HepG2 (cell line): ENCODE data around the gene TNFRSF11A. TPM values are rescaled to one million over a fixed set of nuclear protein-coding genes. Genes with fewer than 3 reads are reported as not detected.

Source experiments
- ATAC-seq: fragments of 200-7000 bp; cut with Tn5 transposase; 3 replicates; pipeline ENCODE4 v1.9.1; 2020; ENCODE audit warnings: mild to moderate bottlenecking, moderate library complexity
- BruUV-seq: library from RNA; stranded (reverse); fragments of 400-500 nt; replicated peaks from 2 replicates; lab custom pipeline; 2021; lab: Mats Ljungman, UMichigan
- CTCF ChIA-PET: fragments of 300-600 bp; formaldehyde crosslinking; extraction: SDS; loops from one replicate; lab custom pipeline; 2021; ENCODE audit warnings: low total read pairs, inconsistent platforms, low intra/inter-chr PET ratio; lab: Yijun Ruan, JAX
- POLR2A ChIA-PET: fragments of 350-600 bp; sonication (Branson Sonifier 250); formaldehyde crosslinking; loops from one replicate; lab custom pipeline; 2020; ENCODE audit warnings: antibody characterized with exemption, inconsistent platforms; lab: Yijun Ruan, JAX
- DNase-seq: peaks from one replicate; pipeline ENCODE4 v3.0.0-alpha.2; 2015; ENCODE audit warnings: low spot score
- FAIRE-seq: peaks from 3 replicates; lab custom pipeline; 2011; peaks lifted over from hg19 to GRCh38; lab: Jason Lieb, UNC
- H2AFZ ChIP-seq: one replicate; pipeline ENCODE4 v1.6.1; 2011; ENCODE audit warnings: low read length, inconsistent platforms
- H3K27ac ChIP-seq: fragments of 300-600 bp; 3 replicates; pipeline ENCODE4 v1.8.0; 2011; ENCODE audit warnings: mixed run types, mild to moderate bottlenecking, mixed read lengths, low read length, inconsistent platforms; ENCODE audit not compliant: insufficient read depth; ENCODE audit errors: extremely low read length
- H3K27me3 ChIP-seq, 2 experiments: fragments of 200-600 bp in 1 of 2; 2 replicates in 1 of 2; 3 replicates in 1 of 2; pipeline versions ENCODE4 v1.6.0 to v1.8.0; 2011; ENCODE audit warnings: low read length in 2 of 2, mild to moderate bottlenecking in 2 of 2, moderate library complexity in 2 of 2, inconsistent platforms in 1 of 2; ENCODE audit not compliant: insufficient read depth in 2 of 2, control insufficient read depth in 1 of 2
- H3K36me3 ChIP-seq, 2 experiments: fragments of 200-600 bp in 1 of 2; replicated peaks in 1 of 2; 2 replicates in 1 of 2; 3 replicates in 1 of 2; pipeline versions ENCODE4 v1.5.1 to v1.8.0; 2011; ENCODE audit warnings: low read length in 2 of 2, inconsistent platforms in 1 of 2; ENCODE audit not compliant: insufficient read depth in 2 of 2, control insufficient read depth in 1 of 2
- H3K4me1 ChIP-seq: 2 replicates; pipeline ENCODE4 v1.5.1; 2012; ENCODE audit warnings: low read length, inconsistent platforms; ENCODE audit not compliant: insufficient read depth
- H3K4me2 ChIP-seq: 2 replicates; pipeline ENCODE4 v1.6.0; 2011; ENCODE audit warnings: low read depth, low read length, inconsistent platforms
- H3K4me3 ChIP-seq, 3 experiments: fragments of 200-600 bp in 1 of 3; sonication (generic), shearing (Covaris generic) in 1 of 3; replicated peaks in 1 of 3; 2 replicates each; pipeline ENCODE4 v1.5.1; 2011 to 2016; ENCODE audit warnings: low read length in 3 of 3, inconsistent platforms in 2 of 3, low read depth in 2 of 3, mild to moderate bottlenecking in 2 of 3, control low read depth in 1 of 3, mixed read lengths in 1 of 3; ENCODE audit not compliant: insufficient read depth in 1 of 3
- H3K79me2 ChIP-seq: one replicate; pipeline ENCODE4 v1.6.1; 2011; ENCODE audit warnings: low read length, inconsistent platforms; ENCODE audit not compliant: insufficient read depth
- H3K9ac ChIP-seq: 2 replicates; pipeline ENCODE4 v1.6.0; 2011; ENCODE audit warnings: mild to moderate bottlenecking, low read depth, low read length, inconsistent platforms; ENCODE audit not compliant: insufficient read depth
- H3K9me3 ChIP-seq: 2 replicates; pipeline ENCODE4 v1.5.1; 2012; ENCODE audit warnings: mild to moderate bottlenecking, low read length
- H4K20me1 ChIP-seq: 2 replicates; pipeline ENCODE4 v1.6.0; 2011; ENCODE audit warnings: inconsistent platforms, mild to moderate bottlenecking, low read length, moderate library complexity; ENCODE audit not compliant: insufficient read depth
- CEBPG ChIP-seq: IDR thresholded peaks from 2 replicates; pipeline ENCODE4 v1.6.1; 2016
- NPAS2 ChIP-seq: sonication (generic); formaldehyde crosslinking; IDR thresholded peaks from 2 replicates; pipeline ENCODE4 v1.8.0; 2022; ENCODE audit warnings: mild to moderate bottlenecking, missing genetic modification reagents, borderline replicate concordance
- PBX2 ChIP-seq: IDR thresholded peaks from 2 replicates; pipeline ENCODE4 v1.6.1; 2016; ENCODE audit warnings: control low read depth
- ZMYM2 ChIP-seq: sonication (generic); formaldehyde crosslinking; IDR thresholded peaks from 2 replicates; pipeline ENCODE4 v1.8.0; 2022; ENCODE audit warnings: mild to moderate bottlenecking, missing genetic modification reagents
- ZNF451 ChIP-seq: sonication (generic); formaldehyde crosslinking; IDR thresholded peaks from 2 replicates; pipeline ENCODE4 v1.5.0; 2020; ENCODE audit warnings: mild to moderate bottlenecking, missing genetic modification reagents
- ZNF883 ChIP-seq: sonication (generic); formaldehyde crosslinking; IDR thresholded peaks from 2 replicates; pipeline ENCODE4 v1.5.1; 2020; ENCODE audit warnings: mild to moderate bottlenecking, missing genetic modification reagents; ENCODE audit errors: not compliant biosample characterization
- WGBS: methylation state at CpG from one replicate; pipeline ENCODE4 v1.1.6; 2017; ENCODE audit warnings: low lambda C conversion rate; 5-methylcytosine and 5-hydroxymethylcytosine counted together
- in situ Hi-C: cut with HindIII; loops from 2 replicates; pipeline ENCODE4 v1.10.0; 2017; ENCODE audit warnings: low pct_unique_long_range_greater_than_20kb; ENCODE audit not compliant: extremely low pct_ligation_motif_present
- intact Hi-C: fragments of 100-400 bp; cut with micrococcal nuclease; formaldehyde crosslinking; loops from one replicate; pipeline ENCODE4 v1.10.0; 2022; ENCODE audit not compliant: unreplicated experiment
- polyA plus RNA-seq, 8 experiments: library from polyadenylated mRNA; depleted of rRNA in 3 of 8; stranded (reverse) in 7 of 8; unstranded in 1 of 8; fragments of >200 nt; fragmentation: Illumina TruSeq in 4 of 8; extraction: Trizol in 4 of 8; gene quantifications; 2 replicates each; pipeline versions ENCODE4 v1.2.1 to v1.2.3, GENCODE V29; 2011 to 2016; ENCODE audit warnings: low read depth in 4 of 8, missing spikeins in 1 of 8, mixed read lengths in 1 of 8; ENCODE audit not compliant: insufficient read depth in 1 of 8
- total RNA-seq, 5 experiments: library from RNA; depleted of rRNA; stranded (reverse); fragments of >200 nt; fragmentation: Illumina TruSeq; extraction: Trizol; gene quantifications; 2 replicates each; pipeline ENCODE4 v1.2.3, GENCODE V29; 2016; ENCODE audit warnings: low read depth in 1 of 5
- TF ChIP-seq, protein P1 (sequence below): sonication (generic); formaldehyde crosslinking; IDR thresholded peaks from 2 replicates; pipeline ENCODE4 v1.8.1; 2023; ENCODE audit warnings: mild to moderate bottlenecking, missing genetic modification reagents
- TF ChIP-seq, protein P2 (sequence below): sonication (generic); formaldehyde crosslinking; IDR thresholded peaks from 2 replicates; pipeline ENCODE4 v1.4.0; 2020; ENCODE audit warnings: mild to moderate bottlenecking, missing genetic modification reagents, borderline replicate concordance

TNFRSF11A gene
- total and polyA plus RNA-seq, 2 of the 13 experiments (the other 11 are each of a cell fraction or from before 2014, with no cell fraction given): 4.6 to 6.4 TPM

DNA sequence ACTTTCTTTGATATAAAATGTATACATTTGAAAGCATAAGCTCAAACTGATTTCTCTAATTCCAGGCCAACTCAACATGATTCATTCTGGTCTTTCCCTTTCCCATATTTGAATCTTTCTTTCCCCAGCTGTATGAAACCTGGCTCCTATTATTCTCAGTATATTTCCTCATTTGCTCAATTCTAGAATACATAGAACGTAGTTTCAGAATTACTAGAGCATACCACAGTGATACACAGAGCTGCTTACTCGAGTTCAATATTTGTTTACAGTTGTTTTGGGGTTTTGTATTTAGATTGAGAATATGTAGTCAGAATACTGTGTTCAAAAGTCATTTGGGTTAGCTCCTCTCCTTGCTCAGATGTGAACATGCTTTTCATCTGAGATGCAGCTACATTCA, 43.0 kb downstream of the TNFRSF11A start:
- in situ Hi-C loops (no loop called here), intact Hi-C loops (no loop called here)
- Histone ChIP-seq H3K4me3 (no peak overlapping the region), H3K4me1 (no peaks in the 10 kb centered on the region), H3K79me2 (no peaks in the 10 kb centered on the region), H3K27ac (no peak overlapping the region), H3K9me3 (no peaks in the 10 kb centered on the region), H3K27me3 (no peaks in the 10 kb centered on the region), H3K9ac (no peak overlapping the region), H3K36me3 (peaks cover 1 to 13% of the 10 kb centered on the region in 2 experiments; a peak in 3 of 5 replicates), H3K4me2 (no peak overlapping the region), H2AFZ (no peak overlapping the region), H4K20me1 (no peaks in the 10 kb centered on the region)
- ChIA-PET CTCF (no interaction called here), POLR2A (no interaction called here)
- FAIRE-seq (no peak), ATAC-seq (no peak), DNase-seq (no peak)
- TF ChIP-seq ZNF883 (CRISPR knock-in tag): no peak
- no peak for TF ChIP-seq PBX2 (CRISPR knock-in tag)
- TF ChIP-seq, protein P1, sequence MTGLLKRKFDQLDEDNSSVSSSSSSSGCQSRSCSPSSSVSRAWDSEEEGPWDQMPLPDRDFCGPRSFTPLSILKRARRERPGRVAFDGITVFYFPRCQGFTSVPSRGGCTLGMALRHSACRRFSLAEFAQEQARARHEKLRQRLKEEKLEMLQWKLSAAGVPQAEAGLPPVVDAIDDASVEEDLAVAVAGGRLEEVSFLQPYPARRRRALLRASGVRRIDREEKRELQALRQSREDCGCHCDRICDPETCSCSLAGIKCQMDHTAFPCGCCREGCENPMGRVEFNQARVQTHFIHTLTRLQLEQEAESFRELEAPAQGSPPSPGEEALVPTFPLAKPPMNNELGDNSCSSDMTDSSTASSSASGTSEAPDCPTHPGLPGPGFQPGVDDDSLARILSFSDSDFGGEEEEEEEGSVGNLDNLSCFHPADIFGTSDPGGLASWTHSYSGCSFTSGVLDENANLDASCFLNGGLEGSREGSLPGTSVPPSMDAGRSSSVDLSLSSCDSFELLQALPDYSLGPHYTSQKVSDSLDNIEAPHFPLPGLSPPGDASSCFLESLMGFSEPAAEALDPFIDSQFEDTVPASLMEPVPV (CRISPR knock-in tag): no peak
- TF ChIP-seq ZMYM2 (CRISPR knock-in tag): no peak
- no peak for TF ChIP-seq ZNF451 (CRISPR knock-in tag)
- no peak for TF ChIP-seq CEBPG
- no peak for TF ChIP-seq NPAS2 (CRISPR knock-in tag)
- TF ChIP-seq, protein P2, sequence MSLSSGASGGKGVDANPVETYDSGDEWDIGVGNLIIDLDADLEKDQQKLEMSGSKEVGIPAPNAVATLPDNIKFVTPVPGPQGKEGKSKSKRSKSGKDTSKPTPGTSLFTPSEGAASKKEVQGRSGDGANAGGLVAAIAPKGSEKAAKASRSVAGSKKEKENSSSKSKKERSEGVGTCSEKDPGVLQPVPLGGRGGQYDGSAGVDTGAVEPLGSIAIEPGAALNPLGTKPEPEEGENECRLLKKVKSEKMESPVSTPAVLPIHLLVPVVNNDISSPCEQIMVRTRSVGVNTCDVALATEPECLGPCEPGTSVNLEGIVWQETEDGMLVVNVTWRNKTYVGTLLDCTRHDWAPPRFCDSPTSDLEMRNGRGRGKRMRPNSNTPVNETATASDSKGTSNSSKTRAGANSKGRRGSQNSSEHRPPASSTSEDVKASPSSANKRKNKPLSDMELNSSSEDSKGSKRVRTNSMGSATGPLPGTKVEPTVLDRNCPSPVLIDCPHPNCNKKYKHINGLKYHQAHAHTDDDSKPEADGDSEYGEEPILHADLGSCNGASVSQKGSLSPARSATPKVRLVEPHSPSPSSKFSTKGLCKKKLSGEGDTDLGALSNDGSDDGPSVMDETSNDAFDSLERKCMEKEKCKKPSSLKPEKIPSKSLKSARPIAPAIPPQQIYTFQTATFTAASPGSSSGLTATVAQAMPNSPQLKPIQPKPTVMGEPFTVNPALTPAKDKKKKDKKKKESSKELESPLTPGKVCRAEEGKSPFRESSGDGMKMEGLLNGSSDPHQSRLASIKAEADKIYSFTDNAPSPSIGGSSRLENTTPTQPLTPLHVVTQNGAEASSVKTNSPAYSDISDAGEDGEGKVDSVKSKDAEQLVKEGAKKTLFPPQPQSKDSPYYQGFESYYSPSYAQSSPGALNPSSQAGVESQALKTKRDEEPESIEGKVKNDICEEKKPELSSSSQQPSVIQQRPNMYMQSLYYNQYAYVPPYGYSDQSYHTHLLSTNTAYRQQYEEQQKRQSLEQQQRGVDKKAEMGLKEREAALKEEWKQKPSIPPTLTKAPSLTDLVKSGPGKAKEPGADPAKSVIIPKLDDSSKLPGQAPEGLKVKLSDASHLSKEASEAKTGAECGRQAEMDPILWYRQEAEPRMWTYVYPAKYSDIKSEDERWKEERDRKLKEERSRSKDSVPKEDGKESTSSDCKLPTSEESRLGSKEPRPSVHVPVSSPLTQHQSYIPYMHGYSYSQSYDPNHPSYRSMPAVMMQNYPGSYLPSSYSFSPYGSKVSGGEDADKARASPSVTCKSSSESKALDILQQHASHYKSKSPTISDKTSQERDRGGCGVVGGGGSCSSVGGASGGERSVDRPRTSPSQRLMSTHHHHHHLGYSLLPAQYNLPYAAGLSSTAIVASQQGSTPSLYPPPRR (CRISPR knock-in tag): no peak
- 95% methylated on average over 2 of the region's 2 CpGs for WGBS
- BruUV-seq: no TSS peak
